ENCODE measurements around the gene GDPD3. TPM values are rescaled to one million over a fixed set of nuclear protein-coding genes. Genes with fewer than 3 reads are reported as not detected.

Gene GDPD3
- total and polyA plus RNA-seq, 2 experiments from 2014 or later, result 0.94 to 1.4 TPM

- Histone ChIP-seq H2AFZ (no peak overlapping the region), H3K4me2 (no peak overlapping the region), H3K27ac (ENCODE audit: low read depth) (no peak overlapping the region; the same call in 1 of the 2 replicates), H3K79me2 (replicated peaks; ENCODE audit: insufficient read depth) (peaks cover 36% of the 10 kb centered on the region), H3F3A (replicated peaks; ENCODE audit: low read depth) (peaks cover 69% of the 10 kb centered on the region), H3K4me1 (ENCODE audit: insufficient read depth) (peaks cover 7% of the 10 kb centered on the region), H3K27me3 (ENCODE audit: insufficient read depth) (no peaks in the 10 kb centered on the region), H4K20me1 (replicated peaks; ENCODE audit: insufficient read depth) (peaks cover 42% of the 10 kb centered on the region), H3K9me2 (ENCODE audit: insufficient read depth) (no peaks in the 10 kb centered on the region), H3K4me3 (no peak overlapping the region), H3K36me3 (ENCODE audit: insufficient read depth) (peaks cover 33% of the 10 kb centered on the region)
- Mint-ChIP-seq H3K27ac (no peak overlapping the region), H3K9me3 (no peaks in the 10 kb centered on the region), H3K4me3 (peak overlapping the region; percentile 47; the same call in 2 of the 3 replicates), H3K27me3 (ENCODE audit: insufficient read depth, low read depth, poor library complexity) (peaks cover 23% of the 10 kb centered on the region), H3K4me1 (peaks cover 18% of the 10 kb centered on the region), H3K36me3 (ENCODE audit: low read depth) (peaks cover 67% of the 10 kb centered on the region)
- no peak for ATAC-seq
- no peak for DNase-seq (ENCODE audit: low spot score)
- no peak for TF ChIP-seq EZH2phosphoT487 (IDR thresholded peaks at IDR 0.05; ENCODE audit: unreplicated experiment)
- TF ChIP-seq, protein P1, sequence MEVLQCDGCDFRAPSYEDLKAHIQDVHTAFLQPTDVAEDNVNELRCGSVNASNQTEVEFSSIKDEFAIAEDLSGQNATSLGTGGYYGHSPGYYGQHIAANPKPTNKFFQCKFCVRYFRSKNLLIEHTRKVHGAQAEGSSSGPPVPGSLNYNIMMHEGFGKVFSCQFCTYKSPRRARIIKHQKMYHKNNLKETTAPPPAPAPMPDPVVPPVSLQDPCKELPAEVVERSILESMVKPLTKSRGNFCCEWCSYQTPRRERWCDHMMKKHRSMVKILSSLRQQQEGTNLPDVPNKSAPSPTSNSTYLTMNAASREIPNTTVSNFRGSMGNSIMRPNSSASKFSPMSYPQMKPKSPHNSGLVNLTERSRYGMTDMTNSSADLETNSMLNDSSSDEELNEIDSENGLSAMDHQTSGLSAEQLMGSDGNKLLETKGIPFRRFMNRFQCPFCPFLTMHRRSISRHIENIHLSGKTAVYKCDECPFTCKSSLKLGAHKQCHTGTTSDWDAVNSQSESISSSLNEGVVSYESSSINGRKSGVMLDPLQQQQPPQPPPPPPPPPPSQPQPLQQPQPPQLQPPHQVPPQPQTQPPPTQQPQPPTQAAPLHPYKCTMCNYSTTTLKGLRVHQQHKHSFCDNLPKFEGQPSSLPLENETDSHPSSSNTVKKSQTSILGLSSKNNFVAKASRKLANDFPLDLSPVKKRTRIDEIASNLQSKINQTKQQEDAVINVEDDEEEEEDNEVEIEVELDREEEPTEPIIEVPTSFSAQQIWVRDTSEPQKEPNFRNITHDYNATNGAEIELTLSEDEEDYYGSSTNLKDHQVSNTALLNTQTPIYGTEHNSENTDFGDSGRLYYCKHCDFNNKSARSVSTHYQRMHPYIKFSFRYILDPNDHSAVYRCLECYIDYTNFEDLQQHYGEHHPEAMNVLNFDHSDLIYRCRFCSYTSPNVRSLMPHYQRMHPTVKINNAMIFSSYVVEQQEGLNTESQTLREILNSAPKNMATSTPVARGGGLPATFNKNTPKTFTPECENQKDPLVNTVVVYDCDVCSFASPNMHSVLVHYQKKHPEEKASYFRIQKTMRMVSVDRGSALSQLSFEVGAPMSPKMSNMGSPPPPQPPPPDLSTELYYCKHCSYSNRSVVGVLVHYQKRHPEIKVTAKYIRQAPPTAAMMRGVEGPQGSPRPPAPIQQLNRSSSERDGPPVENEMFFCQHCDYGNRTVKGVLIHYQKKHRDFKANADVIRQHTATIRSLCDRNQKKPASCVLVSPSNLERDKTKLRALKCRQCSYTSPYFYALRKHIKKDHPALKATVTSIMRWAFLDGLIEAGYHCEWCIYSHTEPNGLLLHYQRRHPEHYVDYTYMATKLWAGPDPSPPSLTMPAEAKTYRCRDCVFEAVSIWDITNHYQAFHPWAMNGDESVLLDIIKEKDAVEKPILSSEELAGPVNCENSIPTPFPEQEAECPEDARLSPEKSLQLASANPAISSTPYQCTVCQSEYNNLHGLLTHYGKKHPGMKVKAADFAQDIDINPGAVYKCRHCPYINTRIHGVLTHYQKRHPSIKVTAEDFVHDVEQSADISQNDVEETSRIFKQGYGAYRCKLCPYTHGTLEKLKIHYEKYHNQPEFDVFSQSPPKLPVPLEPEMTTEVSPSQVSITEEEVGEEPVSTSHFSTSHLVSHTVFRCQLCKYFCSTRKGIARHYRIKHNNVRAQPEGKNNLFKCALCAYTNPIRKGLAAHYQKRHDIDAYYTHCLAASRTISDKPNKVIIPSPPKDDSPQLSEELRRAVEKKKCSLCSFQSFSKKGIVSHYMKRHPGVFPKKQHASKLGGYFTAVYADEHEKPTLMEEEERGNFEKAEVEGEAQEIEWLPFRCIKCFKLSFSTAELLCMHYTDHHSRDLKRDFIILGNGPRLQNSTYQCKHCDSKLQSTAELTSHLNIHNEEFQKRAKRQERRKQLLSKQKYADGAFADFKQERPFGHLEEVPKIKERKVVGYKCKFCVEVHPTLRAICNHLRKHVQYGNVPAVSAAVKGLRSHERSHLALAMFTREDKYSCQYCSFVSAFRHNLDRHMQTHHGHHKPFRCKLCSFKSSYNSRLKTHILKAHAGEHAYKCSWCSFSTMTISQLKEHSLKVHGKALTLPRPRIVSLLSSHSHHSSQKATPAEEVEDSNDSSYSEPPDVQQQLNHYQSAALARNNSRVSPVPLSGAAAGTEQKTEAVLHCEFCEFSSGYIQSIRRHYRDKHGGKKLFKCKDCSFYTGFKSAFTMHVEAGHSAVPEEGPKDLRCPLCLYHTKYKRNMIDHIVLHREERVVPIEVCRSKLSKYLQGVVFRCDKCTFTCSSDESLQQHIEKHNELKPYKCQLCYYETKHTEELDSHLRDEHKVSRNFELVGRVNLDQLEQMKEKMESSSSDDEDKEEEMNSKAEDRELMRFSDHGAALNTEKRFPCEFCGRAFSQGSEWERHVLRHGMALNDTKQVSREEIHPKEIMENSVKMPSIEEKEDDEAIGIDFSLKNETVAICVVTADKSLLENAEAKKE (CRISPR knock-in tag; IDR thresholded peaks at IDR 0.05), result no peak
- TF ChIP-seq CTCF (conservative IDR thresholded peaks at IDR 0.05; ENCODE audit: low read depth in 2 of 2), result no peak
- TF ChIP-seq, protein P2, sequence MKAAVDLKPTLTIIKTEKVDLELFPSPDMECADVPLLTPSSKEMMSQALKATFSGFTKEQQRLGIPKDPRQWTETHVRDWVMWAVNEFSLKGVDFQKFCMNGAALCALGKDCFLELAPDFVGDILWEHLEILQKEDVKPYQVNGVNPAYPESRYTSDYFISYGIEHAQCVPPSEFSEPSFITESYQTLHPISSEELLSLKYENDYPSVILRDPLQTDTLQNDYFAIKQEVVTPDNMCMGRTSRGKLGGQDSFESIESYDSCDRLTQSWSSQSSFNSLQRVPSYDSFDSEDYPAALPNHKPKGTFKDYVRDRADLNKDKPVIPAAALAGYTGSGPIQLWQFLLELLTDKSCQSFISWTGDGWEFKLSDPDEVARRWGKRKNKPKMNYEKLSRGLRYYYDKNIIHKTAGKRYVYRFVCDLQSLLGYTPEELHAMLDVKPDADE (IDR thresholded peaks at IDR 0.05), result no peak
- TF ChIP-seq ZNF331 (CRISPR knock-in tag; IDR thresholded peaks at IDR 0.05; ENCODE audit: low read depth), result no peak
Measured at GRCh38 chr16:30068333-30068732, 45.0 kb downstream of the GDPD3 start.
